CD4-positive, alpha-beta T cell treated with Interleukin-12 subunit alpha and Interleukin-12 subunit beta, for 1 hour (primary cell): ENCODE data around the gene ZNF442.
"Not testable (repeated sequence)": the region's sequence is repeated elsewhere in the genome, so short reads cannot be mapped to it uniquely, and the experiment has no call there.

Source experiments
- DNase-seq: peaks from one replicate; pipeline ENCODE4 v3.0.0-alpha.2; 2020

ZNF442 gene

GRCh38 chr19:12365236-12366162, at the start of gene ZNF442:
ZNF442 (minus strand) TSS chr19:12365683; CDS start chr19:12363631, 2,052 bp downstream.
- peak; percentile 84 for DNase-seq

GRCh38 chr19:12411893-12412292, 46.4 kb upstream of the ZNF442 start:
- no peak for DNase-seq

- peak; percentile 84 for DNase-seq
Observed at GRCh38 chr19:12400633-12401502, 35.4 kb upstream of the ZNF442 start, which contains the start of gene ZNF799. ZNF799 (minus strand) TSS chr19:12401271; CDS start chr19:12401070, 201 bp downstream.

- DNase-seq = peak; percentile 16
Observed at GRCh38 chr19:12399901-12400632, 34.6 kb upstream of the ZNF442 start.

- DNase-seq = not testable (repeated sequence)
Observed at GRCh38 chr19:12391148-12391547, 25.7 kb upstream of the ZNF442 start.

GRCh38 chr19:12386365-12386764, 20.9 kb upstream of the ZNF442 start:
- DNase-seq = not testable (repeated sequence)

GRCh38 chr19:12380444-12380737, 14.9 kb upstream of the ZNF442 start:
- DNase-seq = no peak

GRCh38 chr19:12379732-12380443, 14.4 kb upstream of the ZNF442 start:
- no peak for DNase-seq

GRCh38 chr19:12374026-12374425, 8.5 kb upstream of the ZNF442 start:
- DNase-seq = no peak

- DNase-seq = no peak
Observed at GRCh38 chr19:12364391-12365235, 870 bp downstream of the ZNF442 start.

- not testable (repeated sequence) for DNase-seq
Observed at GRCh38 chr19:12362236-12362635, 3.2 kb downstream of the ZNF442 start.

GRCh38 chr19:12353375-12353774, 12.1 kb downstream of the ZNF442 start:
- DNase-seq = no peak

- no peak for DNase-seq
Observed at GRCh38 chr19:12350890-12351197, 14.6 kb downstream of the ZNF442 start.

- no peak for DNase-seq
Observed at GRCh38 chr19:12350185-12350889, 15.1 kb downstream of the ZNF442 start.

GRCh38 chr19:12346896-12347295, 18.6 kb downstream of the ZNF442 start:
- DNase-seq = peak; percentile 59

- DNase-seq = no peak
Observed at GRCh38 chr19:12345197-12345596, 20.3 kb downstream of the ZNF442 start.

GRCh38 chr19:12333162-12334159, 32.0 kb downstream of the ZNF442 start, which contains the start of gene ZNF563:
ZNF563 (minus strand) TSS chr19:12333633; CDS start chr19:12333482, 151 bp downstream.
- DNase-seq = peak; percentile 97

GRCh38 chr19:12331211-12331941, 34.1 kb downstream of the ZNF442 start:
- peak; percentile 62 for DNase-seq

GRCh38 chr19:12330340-12330739, 35.1 kb downstream of the ZNF442 start:
- DNase-seq = no peak
